ENCODE results near the gene CD276. TPM values are rescaled to one million over a fixed set of nuclear protein-coding genes. Genes with fewer than 3 reads are reported as not detected.
"Not testable (repeated sequence)": the region's sequence is repeated elsewhere in the genome, so short reads cannot be mapped to it uniquely, and the experiment has no call there.

The CD276 gene
- 127 and 136 TPM in 2 replicates for total RNA-seq (2014; rRNA removed; shearing (Covaris generic))

- peak; percentile 98 for DNase-seq
- no peaks in the 10 kb centered on the region for H3K36me3 ChIP-seq (replicated peaks; ENCODE audit: control insufficient read depth, insufficient read depth, low read length)
- H3K27me3 ChIP-seq (ENCODE audit: control insufficient read depth, insufficient read depth, low read length), result no peaks in the 10 kb centered on the region
- peak within 1 kb of the TSS; percentile 76 for H3K4me3 ChIP-seq (ENCODE audit: insufficient read depth, low read depth, low read length)
Observed at GRCh38 chr15:73683777-73684580, at the start of gene CD276. CD276 (plus strand) TSS chr15:73684383; CDS start chr15:73699640, 15,257 bp downstream.

DNA sequence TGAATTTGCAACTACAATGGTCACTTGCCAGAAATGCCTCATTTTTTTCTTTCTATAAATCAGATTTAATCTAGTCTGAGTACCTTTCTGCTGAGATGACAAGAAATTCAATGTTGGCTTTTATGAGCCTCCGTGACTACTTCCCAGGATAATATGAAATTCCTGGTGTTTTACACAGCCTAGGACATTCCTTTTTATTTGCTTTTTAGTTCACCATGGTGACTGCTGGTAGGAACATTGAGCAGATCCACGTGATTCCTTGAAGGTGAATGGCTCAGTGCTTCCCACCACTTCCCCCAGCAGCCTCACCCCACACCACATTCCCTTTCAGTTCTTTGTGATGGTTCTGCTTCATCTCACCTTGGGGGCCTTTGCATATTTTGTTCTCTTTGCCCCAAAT lies 46.7 kb upstream of the CD276 start:
- no peaks in the 10 kb centered on the region for H3K27me3 ChIP-seq (ENCODE audit: control insufficient read depth, insufficient read depth, low read length)
- DNase-seq, result no peak
- H3K4me3 ChIP-seq (ENCODE audit: insufficient read depth, low read depth, low read length), result no peak overlapping the region

GRCh38 chr15:73639464-73639863 lies 44.7 kb upstream of the CD276 start:
- not testable (repeated sequence) for H3K36me3 ChIP-seq (replicated peaks; ENCODE audit: control insufficient read depth, insufficient read depth, low read length); DNase-seq; H3K4me3 ChIP-seq (ENCODE audit: insufficient read depth, low read depth, low read length); H3K27me3 ChIP-seq (ENCODE audit: control insufficient read depth, insufficient read depth, low read length)

More for the DNA sequence above, 46.7 kb upstream of the CD276 start:
- no peaks in the 10 kb centered on the region for H3K36me3 ChIP-seq (replicated peaks; ENCODE audit: control insufficient read depth, insufficient read depth, low read length)

- no peaks in the 10 kb centered on the region for H3K36me3 ChIP-seq (replicated peaks; ENCODE audit: control insufficient read depth, insufficient read depth, low read length)
- no peak overlapping the region for H3K4me3 ChIP-seq (ENCODE audit: insufficient read depth, low read depth, low read length)
- H3K27me3 ChIP-seq (ENCODE audit: control insufficient read depth, insufficient read depth, low read length), result no peaks in the 10 kb centered on the region
- no peak for DNase-seq
Observed at GRCh38 chr15:73647259-73648013, 36.7 kb upstream of the CD276 start.

DNA sequence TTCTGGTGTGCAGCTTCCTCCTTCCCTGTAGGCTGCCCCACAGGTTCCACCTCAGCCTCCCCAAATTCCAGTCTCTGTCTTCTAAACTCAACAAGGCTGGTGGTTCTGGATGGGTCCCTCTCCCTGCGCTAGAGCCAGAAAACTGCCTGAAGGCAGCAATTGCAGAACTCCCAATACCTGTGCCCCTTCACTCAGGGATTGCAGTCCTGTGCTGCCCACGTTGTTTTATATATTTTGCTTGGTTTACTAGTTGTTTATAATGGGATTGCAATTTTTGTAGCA lies 36.2 kb upstream of the CD276 start:
- H3K36me3 ChIP-seq (replicated peaks; ENCODE audit: control insufficient read depth, insufficient read depth, low read length), result no peaks in the 10 kb centered on the region
- DNase-seq, result no peak
- H3K27me3 ChIP-seq (ENCODE audit: control insufficient read depth, insufficient read depth, low read length), result no peaks in the 10 kb centered on the region
- no peak overlapping the region for H3K4me3 ChIP-seq (ENCODE audit: insufficient read depth, low read depth, low read length)

- Histone ChIP-seq H3K36me3 (replicated peaks; ENCODE audit: control insufficient read depth, insufficient read depth, low read length) (no peaks in the 10 kb centered on the region), H3K4me3 (ENCODE audit: insufficient read depth, low read depth, low read length) (no peak overlapping the region), H3K27me3 (ENCODE audit: control insufficient read depth, insufficient read depth, low read length) (no peaks in the 10 kb centered on the region)
- no peak for DNase-seq
Observed at GRCh38 chr15:73650416-73651126, 33.6 kb upstream of the CD276 start.

DNA sequence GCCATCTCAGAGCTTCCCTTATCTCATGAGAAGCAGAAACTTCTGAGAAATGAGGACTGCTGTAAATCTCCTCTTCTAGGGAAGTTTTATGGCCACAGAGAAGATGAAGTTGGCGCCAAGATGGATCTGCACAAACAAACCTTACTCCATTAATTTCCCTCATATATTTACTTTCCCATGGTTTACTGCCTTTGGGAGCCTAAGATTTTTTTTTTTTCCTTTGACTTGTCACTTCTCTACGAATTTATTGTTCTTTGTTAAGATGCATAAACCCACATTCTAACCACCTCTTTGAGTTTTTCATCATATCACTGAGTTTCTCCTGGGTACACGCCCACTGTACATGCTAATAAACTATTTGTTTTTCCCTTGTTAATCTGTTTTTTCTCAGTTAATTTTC lies 29.5 kb upstream of the CD276 start:
- no peak overlapping the region for H3K4me3 ChIP-seq (ENCODE audit: insufficient read depth, low read depth, low read length)
- no peaks in the 10 kb centered on the region for H3K36me3 ChIP-seq (replicated peaks; ENCODE audit: control insufficient read depth, insufficient read depth, low read length)
- DNase-seq, result no peak
- H3K27me3 ChIP-seq (ENCODE audit: control insufficient read depth, insufficient read depth, low read length), result no peaks in the 10 kb centered on the region

GRCh38 chr15:73655724-73656123 lies 28.5 kb upstream of the CD276 start:
- no peaks in the 10 kb centered on the region for H3K36me3 ChIP-seq (replicated peaks; ENCODE audit: control insufficient read depth, insufficient read depth, low read length)
- no peak for DNase-seq
- no peaks in the 10 kb centered on the region for H3K27me3 ChIP-seq (ENCODE audit: control insufficient read depth, insufficient read depth, low read length)
- H3K4me3 ChIP-seq (ENCODE audit: insufficient read depth, low read depth, low read length), result no peak overlapping the region

DNA sequence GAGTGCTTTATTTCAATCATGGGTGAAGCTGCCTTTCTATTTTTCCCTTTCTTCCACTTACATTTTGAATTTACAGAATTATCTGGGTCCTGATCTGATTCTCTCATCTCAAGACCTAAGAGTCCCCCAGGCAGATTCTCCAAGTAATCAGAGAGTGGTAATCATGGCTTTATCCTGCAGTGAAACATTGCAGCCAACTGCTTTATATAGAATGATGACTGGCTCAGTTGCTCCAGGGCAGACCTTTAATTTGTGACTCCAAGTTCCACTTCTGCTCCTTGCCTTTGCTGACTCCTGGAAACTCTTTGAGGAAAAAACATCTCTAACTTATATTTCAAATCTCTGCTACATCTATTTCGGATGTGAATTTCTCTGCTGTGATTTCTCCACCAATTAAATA lies 25.5 kb upstream of the CD276 start:
- H3K4me3 ChIP-seq (ENCODE audit: insufficient read depth, low read depth, low read length), result no peak overlapping the region
- H3K36me3 ChIP-seq (replicated peaks; ENCODE audit: control insufficient read depth, insufficient read depth, low read length), result no peaks in the 10 kb centered on the region
- no peaks in the 10 kb centered on the region for H3K27me3 ChIP-seq (ENCODE audit: control insufficient read depth, insufficient read depth, low read length)
- DNase-seq, result no peak

DNA sequence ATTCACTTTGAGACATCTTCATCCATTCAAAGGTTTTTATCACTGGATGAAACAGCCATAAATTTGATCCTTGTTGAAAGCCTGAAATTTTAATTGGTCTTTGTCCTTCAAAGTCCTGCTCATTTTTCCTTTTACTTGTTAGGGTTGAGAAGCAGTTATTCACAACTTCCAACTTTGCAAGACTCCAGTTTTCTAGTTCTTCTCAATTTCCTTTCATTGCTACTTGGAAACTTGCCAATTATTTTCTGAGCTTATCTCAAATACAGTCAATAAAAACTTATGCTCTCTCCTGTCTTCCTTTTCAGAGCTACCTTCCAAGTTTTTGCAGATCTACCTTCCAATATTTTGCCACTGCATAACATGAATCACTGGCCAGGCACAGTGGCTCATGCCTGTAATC lies 23.7 kb upstream of the CD276 start:
- H3K36me3 ChIP-seq (replicated peaks; ENCODE audit: control insufficient read depth, insufficient read depth, low read length), result no peaks in the 10 kb centered on the region
- no peak for DNase-seq
- no peaks in the 10 kb centered on the region for H3K27me3 ChIP-seq (ENCODE audit: control insufficient read depth, insufficient read depth, low read length)
- no peak overlapping the region for H3K4me3 ChIP-seq (ENCODE audit: insufficient read depth, low read depth, low read length)

DNA sequence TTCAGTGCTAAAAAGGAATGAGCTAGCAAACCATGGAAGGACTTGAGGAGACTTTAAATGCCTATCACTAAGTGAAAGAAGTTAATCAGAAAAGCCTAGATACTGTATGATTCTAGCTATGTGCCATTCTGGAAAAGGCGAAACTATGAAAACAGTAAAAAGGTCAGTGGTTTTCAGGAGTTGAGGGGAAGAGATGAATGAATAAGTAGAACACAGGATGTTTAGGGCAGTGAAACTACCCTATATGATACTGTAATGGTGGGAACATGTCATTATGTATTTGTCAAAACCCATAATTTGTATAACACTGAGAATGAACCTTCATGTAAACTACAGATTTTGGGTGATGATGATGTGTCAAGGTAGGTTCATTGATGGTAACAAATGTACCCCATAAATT lies 9.6 kb upstream of the CD276 start:
- Histone ChIP-seq H3K36me3 (replicated peaks; ENCODE audit: control insufficient read depth, insufficient read depth, low read length) (no peaks in the 10 kb centered on the region), H3K4me3 (ENCODE audit: insufficient read depth, low read depth, low read length) (no peak overlapping the region), H3K27me3 (ENCODE audit: control insufficient read depth, insufficient read depth, low read length) (peaks cover 2% of the 10 kb centered on the region; the same call in 1 of the 2 replicates)
- DNase-seq, result no peak

GRCh38 chr15:73677146-73677607 lies 7.0 kb upstream of the CD276 start:
- Histone ChIP-seq H3K36me3 (replicated peaks; ENCODE audit: control insufficient read depth, insufficient read depth, low read length) (no peaks in the 10 kb centered on the region), H3K4me3 (ENCODE audit: insufficient read depth, low read depth, low read length) (no peak overlapping the region), H3K27me3 (ENCODE audit: control insufficient read depth, insufficient read depth, low read length) (peaks cover 2% of the 10 kb centered on the region; the same call in 1 of the 2 replicates)
- DNase-seq, result peak; percentile 67

- no peak for DNase-seq
- H3K4me3 ChIP-seq (ENCODE audit: insufficient read depth, low read depth, low read length), result no peak overlapping the region
- no peaks in the 10 kb centered on the region for H3K36me3 ChIP-seq (replicated peaks; ENCODE audit: control insufficient read depth, insufficient read depth, low read length)
- H3K27me3 ChIP-seq (ENCODE audit: control insufficient read depth, insufficient read depth, low read length), result no peaks in the 10 kb centered on the region
Observed at GRCh38 chr15:73677733-73678132, 6.5 kb upstream of the CD276 start.

DNA sequence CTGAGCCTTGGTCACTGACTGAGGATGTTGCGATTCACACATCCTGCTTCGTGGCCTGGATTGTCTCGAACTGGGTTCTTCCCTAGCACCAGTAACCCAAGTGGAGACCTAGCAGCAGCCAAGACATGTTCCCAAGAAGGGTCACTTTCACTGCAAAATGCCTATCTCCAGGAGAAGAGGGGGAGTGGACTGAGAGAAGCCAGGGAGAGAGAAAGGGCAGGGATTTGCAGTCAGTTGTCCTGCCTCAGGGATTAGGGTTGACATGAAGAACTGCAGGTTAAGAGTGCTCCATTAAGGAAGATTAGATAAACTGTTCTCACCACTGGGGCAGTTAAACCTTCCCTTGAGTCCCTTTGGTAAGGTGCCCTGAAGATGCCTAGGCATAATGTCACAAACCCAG lies 5.7 kb upstream of the CD276 start:
- Histone ChIP-seq H3K27me3 (ENCODE audit: control insufficient read depth, insufficient read depth, low read length) (no peaks in the 10 kb centered on the region), H3K4me3 (ENCODE audit: insufficient read depth, low read depth, low read length) (no peak overlapping the region), H3K36me3 (replicated peaks; ENCODE audit: control insufficient read depth, insufficient read depth, low read length) (no peaks in the 10 kb centered on the region)
- no peak for DNase-seq

DNA sequence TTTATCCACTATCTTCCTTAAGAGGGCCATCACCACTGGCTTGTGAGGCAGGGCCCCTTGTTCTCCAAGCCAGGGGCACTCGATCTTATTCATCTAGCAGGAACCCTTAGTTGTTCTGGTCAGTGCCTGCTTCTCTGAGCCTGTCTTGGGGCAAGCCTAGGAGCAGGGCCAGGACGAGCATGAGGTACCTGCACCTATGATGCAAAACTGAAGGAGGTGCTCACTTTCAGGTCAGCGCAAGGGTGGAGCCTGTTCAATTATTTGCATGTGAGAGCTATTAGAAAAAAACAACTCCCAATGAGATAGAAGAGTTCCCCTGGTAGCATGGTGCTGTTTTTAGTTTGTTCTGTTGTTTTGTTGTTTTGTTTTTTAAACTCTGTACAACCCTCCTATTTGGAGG lies 5.0 kb upstream of the CD276 start:
- H3K36me3 ChIP-seq (replicated peaks; ENCODE audit: control insufficient read depth, insufficient read depth, low read length), result no peaks in the 10 kb centered on the region
- no peak overlapping the region for H3K4me3 ChIP-seq (ENCODE audit: insufficient read depth, low read depth, low read length)
- DNase-seq, result no peak

More for the DNA sequence above, 5.0 kb upstream of the CD276 start:
- H3K27me3 ChIP-seq (ENCODE audit: control insufficient read depth, insufficient read depth, low read length), result no peaks in the 10 kb centered on the region
